Keratinocyte (primary cell): Measurements from ENCODE around the gene NCOA3. TPM values are rescaled to one million over a fixed set of nuclear protein-coding genes. Genes with fewer than 3 reads are reported as not detected.
"Not testable (repeated sequence)": the region's sequence is repeated elsewhere in the genome, so short reads cannot be mapped to it uniquely, and the experiment has no call there.

Source experiments
- DNase-seq: peaks from one replicate; pipeline ENCODE4 v3.0.0-alpha.2; 2011; ENCODE audit warnings: low read depth, missing footprints, low spot score
- FAIRE-seq: peaks from 2 replicates; lab custom pipeline; 2011; peaks lifted over from hg19 to GRCh38; lab: Jason Lieb, UNC
- H2AFZ ChIP-seq: 2 replicates; pipeline ENCODE4 v1.6.0; 2012; ENCODE audit warnings: low read length, control low read depth, inconsistent platforms; ENCODE audit not compliant: control insufficient read depth
- H3K27ac ChIP-seq: 2 replicates; pipeline ENCODE4 v1.5.1; 2011; ENCODE audit warnings: low read length; ENCODE audit not compliant: control insufficient read depth, insufficient read depth
- H3K27me3 ChIP-seq: 3 replicates; pipeline ENCODE4 v1.6.0; 2011; ENCODE audit warnings: low read length; ENCODE audit not compliant: control insufficient read depth, insufficient read depth; ENCODE audit errors: extremely low read depth
- H3K36me3 ChIP-seq, 2 experiments: 2 replicates in 1 of 2; 3 replicates in 1 of 2; pipeline ENCODE4 v1.5.1; 2011; ENCODE audit warnings: low read length in 2 of 2, mild to moderate bottlenecking in 1 of 2; ENCODE audit not compliant: control insufficient read depth in 2 of 2, insufficient read depth in 2 of 2; ENCODE audit errors: extremely low read depth in 1 of 2
- H3K4me1 ChIP-seq: 3 replicates; pipeline ENCODE4 v1.5.1; 2011; ENCODE audit warnings: low read length; ENCODE audit not compliant: control insufficient read depth, insufficient read depth; ENCODE audit errors: extremely low read depth
- H3K4me2 ChIP-seq: 3 replicates; pipeline ENCODE4 v1.6.0; 2011; ENCODE audit warnings: low read depth, low read length; ENCODE audit not compliant: control insufficient read depth, insufficient read depth; ENCODE audit errors: extremely low read depth
- H3K4me3 ChIP-seq, 3 experiments: fragments of 200-600 bp in 1 of 3; sonication (generic) in 1 of 3; 2 replicates in 2 of 3; 3 replicates in 1 of 3; pipeline ENCODE4 v1.5.1; 2011 to 2016; ENCODE audit warnings: low read length in 3 of 3, mild to moderate bottlenecking in 3 of 3, control low read depth in 2 of 3, inconsistent platforms in 1 of 3, low read depth in 1 of 3, mixed read lengths in 1 of 3, mixed run types in 1 of 3, moderate library complexity in 1 of 3; ENCODE audit not compliant: control insufficient read depth in 2 of 3, insufficient read depth in 2 of 3; ENCODE audit errors: extremely low read depth in 1 of 3
- H3K79me2 ChIP-seq: 2 replicates; pipeline ENCODE4 v1.6.0; 2012; ENCODE audit warnings: low read length; ENCODE audit not compliant: control insufficient read depth, insufficient read depth
- H3K9ac ChIP-seq: 3 replicates; pipeline ENCODE4 v1.6.0; 2011; ENCODE audit warnings: low read length; ENCODE audit not compliant: control insufficient read depth, insufficient read depth; ENCODE audit errors: extremely low read depth
- H3K9me1 ChIP-seq: 3 replicates; pipeline ENCODE4 v1.6.0; 2011; ENCODE audit warnings: low read length; ENCODE audit not compliant: control insufficient read depth, insufficient read depth; ENCODE audit errors: extremely low read depth
- H3K9me3 ChIP-seq: 2 replicates; pipeline ENCODE4 v1.5.1; 2012; ENCODE audit warnings: low read depth, low read length; ENCODE audit not compliant: control insufficient read depth
- H4K20me1 ChIP-seq: 3 replicates; pipeline ENCODE4 v1.6.0; 2011; ENCODE audit warnings: low read length; ENCODE audit not compliant: control insufficient read depth, insufficient read depth; ENCODE audit errors: extremely low read depth
- EZH2 ChIP-seq: IDR thresholded peaks from one replicate; pipeline ENCODE4 v1.6.1; 2012; ENCODE audit warnings: inconsistent platforms, mild to moderate bottlenecking, low read length, moderate library complexity
- dilution Hi-C: fragments of 300-500 bp; cut with MboI; formaldehyde crosslinking; loops from one replicate; pipeline ENCODE4 v1.7.0; 2020; ENCODE audit warnings: low sequenced_read_pairs; ENCODE audit not compliant: extremely low pct_ligation_motif_present
- polyA plus RNA-seq, 5 experiments: library from polyadenylated mRNA; depleted of rRNA in 3 of 5; stranded (reverse) in 3 of 5; stranded (forward) in 1 of 5; unstranded in 1 of 5; fragments of >200 nt; gene quantifications; 1 replicate in 1 of 5; 2 replicates in 3 of 5; 3 replicates in 1 of 5; pipeline versions ENCODE4 v1.2.1 to v1.2.3, GENCODE V29; 2011 to 2012; ENCODE audit warnings: missing spikeins in 2 of 5, low read depth in 1 of 5, low replicate concordance in 1 of 5
- TF ChIP-seq, protein P1 (sequence below), 3 experiments: IDR thresholded peaks in 1 of 3; conservative IDR thresholded peaks in 1 of 3; optimal IDR thresholded peaks in 1 of 3; 2 replicates in 2 of 3; 3 replicates in 1 of 3; pipeline versions ENCODE3 to v1.5.1; 2011; ENCODE audit warnings: low read length in 3 of 3, mild to moderate bottlenecking in 3 of 3, moderate library complexity in 2 of 3, control low read depth in 1 of 3, inconsistent platforms in 1 of 3; ENCODE audit not compliant: insufficient read depth in 2 of 3; ENCODE audit errors: extremely low read depth in 1 of 3

The NCOA3 gene
- polyA plus RNA-seq, 1 donor (not counting 4 experiments of a cell fraction or from before 2014, with no cell fraction given), result 25.8 TPM

DNA sequence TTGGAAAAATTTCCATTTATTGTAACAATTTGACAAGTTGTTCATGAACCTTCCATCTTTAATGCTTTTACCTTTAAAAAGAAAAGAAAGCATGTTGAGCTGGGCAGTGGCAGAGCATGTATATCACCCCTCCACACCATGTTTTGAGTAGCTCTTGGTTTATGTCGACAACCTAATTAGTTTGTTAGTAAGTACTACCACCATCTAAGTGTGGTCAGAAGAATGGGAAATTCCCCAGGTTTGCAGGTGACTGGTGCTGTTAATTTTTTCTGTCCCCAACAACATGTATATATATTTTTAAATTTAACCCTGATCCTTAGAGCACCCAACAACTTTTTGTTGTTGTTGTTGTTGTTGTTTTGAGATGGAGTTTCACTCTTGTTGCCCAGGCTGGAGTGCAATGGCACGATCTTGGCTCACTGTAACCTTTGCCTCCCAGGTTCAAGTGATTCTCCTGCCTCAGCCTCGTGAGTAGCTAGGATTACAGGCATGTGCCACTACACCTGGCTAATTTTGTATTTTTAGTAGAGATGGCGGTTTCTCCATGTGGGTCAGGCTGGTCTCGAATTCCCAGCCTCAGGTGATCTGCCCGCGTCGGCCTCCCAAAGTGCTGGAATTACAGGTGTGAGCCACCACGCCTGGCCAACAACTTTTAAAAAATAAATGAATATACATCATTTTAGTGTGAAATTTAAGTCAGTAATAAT lies 5.7 kb downstream of the NCOA3 start:
- H3K27me3 ChIP-seq, FAIRE-seq, dilution Hi-C loops, H3K9ac ChIP-seq, H3K9me3 ChIP-seq, H3K9me1 ChIP-seq, H3K36me3 ChIP-seq, H3K27ac ChIP-seq, H3K4me3 ChIP-seq, DNase-seq, H2AFZ ChIP-seq, H4K20me1 ChIP-seq, H3K4me2 ChIP-seq: not testable (repeated sequence)
- peaks cover 15% of the 10 kb centered on the region for H3K4me1 ChIP-seq
- H3K79me2 ChIP-seq, result peaks cover 89% of the 10 kb centered on the region

GRCh38 chr20:47508278-47508677 lies 6.6 kb downstream of the NCOA3 start:
- H3K9me1 ChIP-seq, result peaks cover 2% of the 10 kb centered on the region
- H3K4me3 ChIP-seq, result no peak overlapping the region
- no peak overlapping the region for H3K9ac ChIP-seq
- no peaks in the 10 kb centered on the region for H3K9me3 ChIP-seq
- peaks cover 88% of the 10 kb centered on the region for H3K79me2 ChIP-seq
- no peaks in the 10 kb centered on the region for H4K20me1 ChIP-seq
- no peak for FAIRE-seq
- no peaks in the 10 kb centered on the region for H3K27me3 ChIP-seq
- no peak for DNase-seq
- dilution Hi-C loops, result no loop called here
- no peak overlapping the region for H3K4me2 ChIP-seq
- H2AFZ ChIP-seq, result no peak overlapping the region
- no peak overlapping the region for H3K27ac ChIP-seq
- TF ChIP-seq, protein P1, sequence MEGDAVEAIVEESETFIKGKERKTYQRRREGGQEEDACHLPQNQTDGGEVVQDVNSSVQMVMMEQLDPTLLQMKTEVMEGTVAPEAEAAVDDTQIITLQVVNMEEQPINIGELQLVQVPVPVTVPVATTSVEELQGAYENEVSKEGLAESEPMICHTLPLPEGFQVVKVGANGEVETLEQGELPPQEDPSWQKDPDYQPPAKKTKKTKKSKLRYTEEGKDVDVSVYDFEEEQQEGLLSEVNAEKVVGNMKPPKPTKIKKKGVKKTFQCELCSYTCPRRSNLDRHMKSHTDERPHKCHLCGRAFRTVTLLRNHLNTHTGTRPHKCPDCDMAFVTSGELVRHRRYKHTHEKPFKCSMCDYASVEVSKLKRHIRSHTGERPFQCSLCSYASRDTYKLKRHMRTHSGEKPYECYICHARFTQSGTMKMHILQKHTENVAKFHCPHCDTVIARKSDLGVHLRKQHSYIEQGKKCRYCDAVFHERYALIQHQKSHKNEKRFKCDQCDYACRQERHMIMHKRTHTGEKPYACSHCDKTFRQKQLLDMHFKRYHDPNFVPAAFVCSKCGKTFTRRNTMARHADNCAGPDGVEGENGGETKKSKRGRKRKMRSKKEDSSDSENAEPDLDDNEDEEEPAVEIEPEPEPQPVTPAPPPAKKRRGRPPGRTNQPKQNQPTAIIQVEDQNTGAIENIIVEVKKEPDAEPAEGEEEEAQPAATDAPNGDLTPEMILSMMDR (optimal IDR thresholded peaks at IDR 0.05 in 1 of 3, IDR thresholded peaks at IDR 0.05 in 1 of 3, conservative IDR thresholded peaks at IDR 0.05 in 1 of 3; ENCODE audit: extremely low read depth in 1 of 3, insufficient read depth in 2 of 3, low read length in 3 of 3), result no peak
- no peak for TF ChIP-seq EZH2
- no peaks in the 10 kb centered on the region for H3K36me3 ChIP-seq
- peaks cover 13% of the 10 kb centered on the region for H3K4me1 ChIP-seq
